K562 (cell line): Measurements from ENCODE around the gene CHAF1A. TPM values are rescaled to one million over a fixed set of nuclear protein-coding genes. Genes with fewer than 3 reads are reported as not detected.

ENCODE experiments used
- ASH1L ChIP-seq: fragments of 450-650 bp; IDR thresholded peaks from 2 replicates; pipeline ENCODE4 v1.6.1; 2018; ENCODE audit warnings: borderline replicate concordance, mild to moderate bottlenecking, low read depth; ENCODE audit not compliant: partially characterized antibody
- CC2D1A ChIP-seq: fragments of 450-650 bp; IDR thresholded peaks from 2 replicates; pipeline ENCODE4 v1.6.1; 2017; ENCODE audit warnings: mild to moderate bottlenecking
- CREBBP ChIP-seq: IDR thresholded peaks from one replicate; pipeline ENCODE4 v1.6.1; 2012; ENCODE audit warnings: low read depth, mild to moderate bottlenecking, control low read depth, inconsistent platforms, low read length
- E2F3 ChIP-seq: fragments of 250-450 bp; sonication (Bioruptor Pico); IDR thresholded peaks from 2 replicates; pipeline ENCODE4 v1.4.0; 2020; ENCODE audit warnings: mild to moderate bottlenecking
- HNRNPUL1 ChIP-seq: fragments of 200-400 bp; formaldehyde crosslinking; IDR thresholded peaks from 2 replicates; pipeline ENCODE4 v1.6.1; 2017; ENCODE audit warnings: low read length
- NR1H2 ChIP-seq: sonication (generic); formaldehyde crosslinking; IDR thresholded peaks from 2 replicates; pipeline ENCODE4 v1.4.0; 2020; ENCODE audit warnings: mild to moderate bottlenecking, missing genetic modification reagents
- POLR2A ChIP-seq: fragments of 450-650 bp; conservative IDR thresholded peaks from 2 replicates; pipeline ENCODE4 v1.6.1; 2016
- PTRF ChIP-seq: fragments of 450-650 bp; IDR thresholded peaks from 2 replicates; pipeline ENCODE4 v1.6.1; 2016; ENCODE audit warnings: mild to moderate bottlenecking, missing genetic modification characterization, missing compliant biosample characterization
- SIN3B ChIP-seq: fragments of 450-650 bp; IDR thresholded peaks from 2 replicates; pipeline ENCODE4 v1.6.1; 2017; ENCODE audit warnings: low read depth, mild to moderate bottlenecking, moderate library complexity
- TAF1 ChIP-seq: IDR thresholded peaks from 2 replicates; pipeline ENCODE4 v1.6.1; 2011; ENCODE audit warnings: mild to moderate bottlenecking, low read length, moderate library complexity; ENCODE audit not compliant: insufficient read depth, control insufficient read depth, severe bottlenecking; ENCODE audit errors: extremely low read depth
- TRIM24 ChIP-seq, 2 experiments: fragments of 450-650 bp; IDR thresholded peaks; 2 replicates each; pipeline ENCODE4 v1.6.1; 2016
- YBX1 ChIP-seq: fragments of 450-650 bp; IDR thresholded peaks from 2 replicates; pipeline ENCODE4 v1.7.1; 2016; ENCODE audit warnings: mild to moderate bottlenecking
- YY1 ChIP-seq, 3 experiments: IDR thresholded peaks; 2 replicates each; pipeline ENCODE4 v1.6.1; 2011; ENCODE audit warnings: low read length in 2 of 3, mild to moderate bottlenecking in 2 of 3, moderate library complexity in 2 of 3, borderline replicate concordance in 1 of 3, control low read depth in 1 of 3, low read depth in 1 of 3; ENCODE audit not compliant: insufficient read depth in 3 of 3, insufficient replicate concordance in 2 of 3, control insufficient read depth in 1 of 3, insufficient read length in 1 of 3; ENCODE audit errors: extremely low read depth in 1 of 3
- ZNF146 ChIP-seq: IDR thresholded peaks from one replicate; pipeline ENCODE4 v1.6.1; 2018; ENCODE audit warnings: missing compliant biosample characterization; ENCODE audit not compliant: unreplicated experiment
- ZNF324 ChIP-seq: fragments of 250-450 bp; sonication (Bioruptor Pico); IDR thresholded peaks from 2 replicates; pipeline ENCODE4 v1.4.0; 2020; ENCODE audit warnings: mild to moderate bottlenecking
- ZNF57 ChIP-seq: fragments of 450-650 bp; formaldehyde crosslinking; IDR thresholded peaks from 2 replicates; pipeline ENCODE4 v1.4.0; 2020; ENCODE audit warnings: mild to moderate bottlenecking, moderate library complexity
- ZNF766 ChIP-seq: fragments of 200-800 bp; sonication (Bioruptor generic); conservative IDR thresholded peaks from 2 replicates; pipeline ENCODE4 v1.6.1; 2016; ENCODE audit warnings: missing genetic modification characterization, missing compliant biosample characterization
- polyA plus RNA-seq, 8 experiments: library from polyadenylated mRNA; depleted of rRNA in 4 of 8; stranded (reverse) in 5 of 8; unstranded in 3 of 8; fragments of >200 nt; fragmentation: Nextera tagmentation in 2 of 8; fragmentation: Illumina TruSeq in 1 of 8; extraction: Ambion mirVana in 2 of 8; extraction: Trizol in 1 of 8; gene quantifications; 2 replicates each; pipeline versions ENCODE4 v1.2.1 to v1.2.3, GENCODE V29; 2011 to 2014; ENCODE audit warnings: inconsistent platforms in 1 of 8, missing spikeins in 1 of 8
- total RNA-seq, 7 experiments: library from RNA; depleted of rRNA in 6 of 7; stranded (reverse); fragments of >200 nt in 6 of 7; fragmentation: Illumina TruSeq in 2 of 7; extraction: Trizol in 2 of 7; gene quantifications; 2 replicates each; pipeline versions ENCODE4 v1.2.1 to v1.2.3, GENCODE V29; 2011 to 2021; ENCODE audit warnings: low replicate concordance in 1 of 7
- TF ChIP-seq, protein P1 (sequence below): fragments of 250-450 bp; sonication (Bioruptor Pico); IDR thresholded peaks from 2 replicates; pipeline ENCODE4 v1.4.0; 2020
- TF ChIP-seq, protein P2 (sequence below): fragments of 150-350 bp; IDR thresholded peaks from 2 replicates; pipeline ENCODE4 v1.6.1; 2014; ENCODE audit warnings: low read depth, mild to moderate bottlenecking, low read length, borderline replicate concordance
- TF ChIP-seq, protein P3 (sequence below): fragments of 250-450 bp; sonication (Bioruptor Pico); IDR thresholded peaks from 2 replicates; pipeline ENCODE4 v1.8.0; 2022; ENCODE audit warnings: inconsistent platforms, mild to moderate bottlenecking, moderate library complexity, borderline replicate concordance
- TF ChIP-seq, protein P4 (sequence below): fragments of 450-650 bp; formaldehyde crosslinking; conservative IDR thresholded peaks from 2 replicates; pipeline ENCODE4 v1.4.0; 2022; ENCODE audit warnings: mild to moderate bottlenecking, missing genetic modification characterization

Gene CHAF1A
- total and polyA plus RNA-seq, 9 of the 15 experiments (the other 6 are each of a cell fraction or from before 2014, with no cell fraction given): 1.6 to 86.9 (median 45.2) TPM

DNA sequence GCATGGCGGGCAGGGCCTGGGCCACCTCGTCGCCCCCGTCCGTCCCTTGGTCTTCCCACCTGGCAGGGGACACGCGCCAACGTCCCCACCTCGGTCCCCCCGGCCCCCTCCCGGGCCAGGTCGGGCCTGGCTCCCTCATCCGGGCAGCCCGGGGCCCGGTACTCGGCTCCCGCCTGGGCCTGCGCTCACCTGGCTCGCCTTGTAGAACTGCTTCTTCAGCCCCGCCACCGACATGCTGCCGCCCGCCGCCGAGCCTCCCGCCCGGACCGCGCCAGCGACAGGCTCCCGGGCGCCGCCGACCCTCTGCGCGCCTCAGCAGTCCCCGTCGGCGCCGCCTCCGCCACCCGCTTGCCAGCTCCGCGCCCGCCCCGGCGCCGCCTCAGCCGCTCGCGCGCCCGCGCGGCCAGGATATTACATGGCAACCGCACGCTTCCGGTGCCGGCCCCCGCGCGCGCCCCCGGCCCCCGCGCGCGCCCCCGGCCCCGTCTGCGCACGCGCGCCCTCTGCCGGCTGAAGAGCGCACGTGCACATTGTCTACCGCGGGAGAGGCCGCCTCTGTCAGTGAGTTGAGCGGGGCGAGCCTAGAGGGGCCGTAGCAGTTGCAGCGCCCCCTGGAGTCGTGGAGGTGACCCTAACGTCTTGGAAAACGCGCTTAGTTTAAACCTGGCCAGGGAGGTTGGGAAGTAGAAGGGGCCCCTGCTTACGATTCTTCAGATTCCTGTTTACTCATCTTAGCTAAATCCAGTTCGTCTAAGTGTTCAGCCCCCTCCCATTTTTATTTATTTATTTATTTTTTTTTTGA, 2.1 kb upstream of the CHAF1A start, which contains the start of gene SH3GL1 (continued):
- TF ChIP-seq, protein P1, sequence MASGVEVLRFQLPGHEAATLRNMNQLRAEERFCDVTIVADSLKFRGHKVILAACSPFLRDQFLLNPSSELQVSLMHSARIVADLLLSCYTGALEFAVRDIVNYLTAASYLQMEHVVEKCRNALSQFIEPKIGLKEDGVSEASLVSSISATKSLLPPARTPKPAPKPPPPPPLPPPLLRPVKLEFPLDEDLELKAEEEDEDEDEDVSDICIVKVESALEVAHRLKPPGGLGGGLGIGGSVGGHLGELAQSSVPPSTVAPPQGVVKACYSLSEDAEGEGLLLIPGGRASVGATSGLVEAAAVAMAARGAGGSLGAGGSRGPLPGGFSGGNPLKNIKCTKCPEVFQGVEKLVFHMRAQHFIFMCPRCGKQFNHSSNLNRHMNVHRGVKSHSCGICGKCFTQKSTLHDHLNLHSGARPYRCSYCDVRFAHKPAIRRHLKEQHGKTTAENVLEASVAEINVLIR (CRISPR knock-in tag): no peak
- peak in 2 of 3 experiments; percentile 41 to 70 for TF ChIP-seq YY1 (IDR thresholded peaks at IDR 0.05; ENCODE audit: borderline replicate concordance in 1 of 3, control insufficient read depth in 1 of 3, extremely low read depth in 1 of 3, insufficient read depth in 3 of 3, insufficient read length in 1 of 3, insufficient replicate concordance in 2 of 3, low read depth in 1 of 3, low read length in 2 of 3)
- TF ChIP-seq ZNF57 (CRISPR knock-in tag): no peak
- TF ChIP-seq POLR2A: no peak
- TF ChIP-seq ZNF324: no peak
- TF ChIP-seq CC2D1A: peak; percentile 55; the same call in 1 of the 2 replicates
- TF ChIP-seq ZNF146 (CRISPR knock-in tag): no peak
- no peak for TF ChIP-seq HNRNPUL1
- no peak for TF ChIP-seq PTRF (tag)
- TF ChIP-seq ASH1L: no peak
- peak; percentile 98 for TF ChIP-seq ZNF766
- TF ChIP-seq TAF1: peak; percentile 79
- TF ChIP-seq NR1H2 (CRISPR knock-in tag): no peak
- no peak for TF ChIP-seq YBX1
- TF ChIP-seq SIN3B: peak; percentile 40; the same call in 1 of the 2 replicates
- TF ChIP-seq, protein P2, sequence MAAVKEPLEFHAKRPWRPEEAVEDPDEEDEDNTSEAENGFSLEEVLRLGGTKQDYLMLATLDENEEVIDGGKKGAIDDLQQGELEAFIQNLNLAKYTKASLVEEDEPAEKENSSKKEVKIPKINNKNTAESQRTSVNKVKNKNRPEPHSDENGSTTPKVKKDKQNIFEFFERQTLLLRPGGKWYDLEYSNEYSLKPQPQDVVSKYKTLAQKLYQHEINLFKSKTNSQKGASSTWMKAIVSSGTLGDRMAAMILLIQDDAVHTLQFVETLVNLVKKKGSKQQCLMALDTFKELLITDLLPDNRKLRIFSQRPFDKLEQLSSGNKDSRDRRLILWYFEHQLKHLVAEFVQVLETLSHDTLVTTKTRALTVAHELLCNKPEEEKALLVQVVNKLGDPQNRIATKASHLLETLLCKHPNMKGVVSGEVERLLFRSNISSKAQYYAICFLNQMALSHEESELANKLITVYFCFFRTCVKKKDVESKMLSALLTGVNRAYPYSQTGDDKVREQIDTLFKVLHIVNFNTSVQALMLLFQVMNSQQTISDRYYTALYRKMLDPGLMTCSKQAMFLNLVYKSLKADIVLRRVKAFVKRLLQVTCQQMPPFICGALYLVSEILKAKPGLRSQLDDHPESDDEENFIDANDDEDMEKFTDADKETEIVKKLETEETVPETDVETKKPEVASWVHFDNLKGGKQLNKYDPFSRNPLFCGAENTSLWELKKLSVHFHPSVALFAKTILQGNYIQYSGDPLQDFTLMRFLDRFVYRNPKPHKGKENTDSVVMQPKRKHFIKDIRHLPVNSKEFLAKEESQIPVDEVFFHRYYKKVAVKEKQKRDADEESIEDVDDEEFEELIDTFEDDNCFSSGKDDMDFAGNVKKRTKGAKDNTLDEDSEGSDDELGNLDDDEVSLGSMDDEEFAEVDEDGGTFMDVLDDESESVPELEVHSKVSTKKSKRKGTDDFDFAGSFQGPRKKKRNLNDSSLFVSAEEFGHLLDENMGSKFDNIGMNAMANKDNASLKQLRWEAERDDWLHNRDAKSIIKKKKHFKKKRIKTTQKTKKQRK: no peak
- TF ChIP-seq, protein P3, sequence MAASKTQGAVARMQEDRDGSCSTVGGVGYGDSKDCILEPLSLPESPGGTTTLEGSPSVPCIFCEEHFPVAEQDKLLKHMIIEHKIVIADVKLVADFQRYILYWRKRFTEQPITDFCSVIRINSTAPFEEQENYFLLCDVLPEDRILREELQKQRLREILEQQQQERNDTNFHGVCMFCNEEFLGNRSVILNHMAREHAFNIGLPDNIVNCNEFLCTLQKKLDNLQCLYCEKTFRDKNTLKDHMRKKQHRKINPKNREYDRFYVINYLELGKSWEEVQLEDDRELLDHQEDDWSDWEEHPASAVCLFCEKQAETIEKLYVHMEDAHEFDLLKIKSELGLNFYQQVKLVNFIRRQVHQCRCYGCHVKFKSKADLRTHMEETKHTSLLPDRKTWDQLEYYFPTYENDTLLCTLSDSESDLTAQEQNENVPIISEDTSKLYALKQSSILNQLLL (CRISPR knock-in tag): no peak
- TF ChIP-seq TRIM24 (IDR thresholded peaks at IDR 0.05): 0 out of 4 replicates have a peak, but pooled peaks of 1 of the 2 experiments have one; percentile 13
- TF ChIP-seq CREBBP: no peak
- TF ChIP-seq, protein P4, sequence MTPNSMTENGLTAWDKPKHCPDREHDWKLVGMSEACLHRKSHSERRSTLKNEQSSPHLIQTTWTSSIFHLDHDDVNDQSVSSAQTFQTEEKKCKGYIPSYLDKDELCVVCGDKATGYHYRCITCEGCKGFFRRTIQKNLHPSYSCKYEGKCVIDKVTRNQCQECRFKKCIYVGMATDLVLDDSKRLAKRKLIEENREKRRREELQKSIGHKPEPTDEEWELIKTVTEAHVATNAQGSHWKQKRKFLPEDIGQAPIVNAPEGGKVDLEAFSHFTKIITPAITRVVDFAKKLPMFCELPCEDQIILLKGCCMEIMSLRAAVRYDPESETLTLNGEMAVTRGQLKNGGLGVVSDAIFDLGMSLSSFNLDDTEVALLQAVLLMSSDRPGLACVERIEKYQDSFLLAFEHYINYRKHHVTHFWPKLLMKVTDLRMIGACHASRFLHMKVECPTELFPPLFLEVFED (CRISPR knock-in tag): no peak
- TF ChIP-seq E2F3: no peak
